Measurements from ENCODE around the gene ZNF488. TPM values are rescaled to one million over a fixed set of nuclear protein-coding genes. Genes with fewer than 3 reads are reported as not detected.

The ZNF488 gene
- total RNA-seq, 5 donors from 2014 or later (not counting 1 experiment from before 2014, with no cell fraction given), result not detected

DNA sequence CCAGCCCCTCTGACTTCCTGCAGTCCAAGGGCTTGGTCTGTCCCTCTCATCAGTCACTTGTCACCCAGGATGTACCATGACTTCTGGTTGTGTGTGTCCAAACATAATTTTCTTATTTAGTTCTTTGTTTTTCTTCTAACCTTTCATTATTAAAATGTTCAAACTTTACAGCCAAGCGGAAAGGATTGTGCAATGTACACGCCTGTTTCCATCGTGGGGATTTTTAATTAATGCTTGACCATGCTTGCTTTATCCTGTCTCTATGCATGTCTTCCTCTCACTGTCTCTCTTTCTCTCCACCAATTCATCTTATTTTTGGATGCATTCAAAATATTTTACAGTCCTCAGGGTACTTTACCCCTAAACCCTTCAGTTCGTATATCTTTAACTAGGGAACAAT, 26.2 kb upstream of the ZNF488 start:
- DNase-seq (no peak), ATAC-seq (replicated peaks in 1 of 4) (no peak)
- no peaks in the 10 kb centered on the region for H3K36me3 Mint-ChIP-seq
- WGBS (ENCODE audit: insufficient coverage), result 89% methylated on average over 3 of the region's 4 CpGs
- no peaks in the 10 kb centered on the region for H3K27me3 Mint-ChIP-seq
- peaks cover 0 to 29% of the 10 kb centered on the region in 2 experiments for H3K27me3 ChIP-seq (replicated peaks in 1 of 2; ENCODE audit: control insufficient read depth in 2 of 2, extremely low read depth in 1 of 2, insufficient read depth in 2 of 2, low read length in 1 of 2)
- H3K36me3 ChIP-seq (ENCODE audit: control insufficient read depth in 2 of 2, extremely low read depth in 1 of 2, insufficient read depth in 1 of 2, low read length in 1 of 2), result no peaks in the 10 kb centered on the region
- H3K9me3 Mint-ChIP-seq, result no peaks in the 10 kb centered on the region
- no peak overlapping the region for H3K4me3 ChIP-seq (ENCODE audit: control insufficient read depth in 1 of 2, extremely low read depth in 1 of 2, low read length in 1 of 2)
- H3K4me3 Mint-ChIP-seq, result no peak overlapping the region
- ChIA-PET CTCF (no interaction called here), POLR2A (no interaction called here)
- no peak overlapping the region for H3K27ac Mint-ChIP-seq
- H3K9me3 ChIP-seq, result no peaks in the 10 kb centered on the region
- H3K27ac ChIP-seq (ENCODE audit: low read length), result no peak overlapping the region
- H3K4me1 ChIP-seq (ENCODE audit: control insufficient read depth in 1 of 2, extremely low read depth in 1 of 2, insufficient read depth in 2 of 2, low read length in 2 of 2), result no peaks in the 10 kb centered on the region
- H3K4me1 Mint-ChIP-seq, result no peaks in the 10 kb centered on the region

DNA sequence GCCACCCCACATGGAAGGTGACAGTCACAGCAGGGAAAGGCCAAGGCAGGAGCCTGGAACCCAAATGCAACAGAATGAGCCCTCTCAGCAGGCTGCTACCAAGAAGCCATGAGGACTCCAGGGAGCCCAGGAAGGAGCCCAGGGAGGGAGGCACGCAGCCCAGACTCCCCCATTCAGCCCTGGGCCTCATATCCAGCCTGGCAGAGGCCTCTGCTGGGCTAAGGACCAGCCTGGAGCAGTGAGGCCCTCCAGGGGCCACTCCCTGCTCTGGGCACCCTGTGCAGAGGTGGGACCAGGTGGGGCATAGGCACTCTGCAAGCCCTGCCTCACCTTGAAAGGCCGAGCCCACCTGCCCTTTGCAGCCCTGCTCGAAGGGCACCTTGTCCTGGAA, 25.8 kb upstream of the ZNF488 start:
- Mint-ChIP-seq H3K9me3 (no peaks in the 10 kb centered on the region), H3K4me3 (no peak overlapping the region), H3K27ac (no peak overlapping the region), H3K36me3 (no peaks in the 10 kb centered on the region), H3K27me3 (no peaks in the 10 kb centered on the region), H3K4me1 (no peaks in the 10 kb centered on the region)
- Histone ChIP-seq H3K4me3 (ENCODE audit: control insufficient read depth in 1 of 2, extremely low read depth in 1 of 2, low read length in 1 of 2) (no peak overlapping the region), H3K27me3 (replicated peaks in 1 of 2; ENCODE audit: control insufficient read depth in 2 of 2, extremely low read depth in 1 of 2, insufficient read depth in 2 of 2, low read length in 1 of 2) (peaks cover 0 to 27% of the 10 kb centered on the region in 2 experiments), H3K27ac (ENCODE audit: low read length) (no peak overlapping the region), H3K36me3 (ENCODE audit: control insufficient read depth in 2 of 2, extremely low read depth in 1 of 2, insufficient read depth in 1 of 2, low read length in 1 of 2) (no peaks in the 10 kb centered on the region), H3K4me1 (ENCODE audit: control insufficient read depth in 1 of 2, extremely low read depth in 1 of 2, insufficient read depth in 2 of 2, low read length in 2 of 2) (no peaks in the 10 kb centered on the region), H3K9me3 (no peaks in the 10 kb centered on the region)
- POLR2A ChIA-PET, result no interaction called here
- ATAC-seq (replicated peaks in 1 of 4) (no peak), DNase-seq (no peak)
- WGBS (ENCODE audit: insufficient coverage), result 52% methylated on average over 2 of the region's 3 CpGs
- CTCF ChIA-PET, result no interaction called here

DNA sequence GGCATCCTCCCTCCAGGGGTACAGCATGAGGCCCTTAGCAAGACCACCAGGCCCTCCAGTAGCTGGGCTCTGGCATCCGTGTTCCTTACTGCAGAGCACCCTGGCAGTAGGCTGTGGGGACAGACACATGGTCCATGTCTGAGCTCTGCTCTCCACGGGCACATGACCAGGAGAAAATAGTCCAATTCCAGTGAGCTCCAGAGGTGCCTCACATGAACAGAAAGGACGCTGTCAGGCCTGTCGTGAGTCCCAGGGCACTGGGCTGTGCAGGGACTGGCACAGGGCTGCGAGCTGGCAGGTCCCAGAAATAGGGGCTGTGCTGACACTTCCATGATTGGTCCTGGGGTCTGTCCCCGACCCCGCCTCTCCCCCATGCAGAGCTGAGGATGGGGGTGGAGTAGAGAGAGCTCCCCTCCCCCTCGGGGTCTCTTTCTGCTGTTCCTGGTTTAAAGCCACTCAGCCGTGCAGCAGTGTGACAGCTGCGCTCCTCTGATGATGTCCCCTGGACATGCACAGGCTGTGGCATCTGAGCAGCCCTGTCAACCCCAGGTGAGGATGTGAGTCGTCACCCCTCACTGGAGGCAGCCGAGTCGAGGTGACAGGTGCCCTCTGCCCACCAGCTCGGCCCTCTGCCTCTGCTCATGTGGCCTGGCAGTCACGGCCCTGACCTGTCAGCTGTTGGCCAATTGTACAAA, 25.2 kb upstream of the ZNF488 start:
- no peak overlapping the region for H3K4me3 ChIP-seq (ENCODE audit: control insufficient read depth in 1 of 2, extremely low read depth in 1 of 2, low read length in 1 of 2)
- H3K9me3 Mint-ChIP-seq, result no peaks in the 10 kb centered on the region
- H3K27ac ChIP-seq (ENCODE audit: low read length), result no peak overlapping the region
- DNase-seq (no peak), ATAC-seq (replicated peaks in 1 of 4) (no peak)
- H3K27me3 ChIP-seq (replicated peaks in 1 of 2; ENCODE audit: control insufficient read depth in 2 of 2, extremely low read depth in 1 of 2, insufficient read depth in 2 of 2, low read length in 1 of 2), result peaks cover 0 to 25% of the 10 kb centered on the region in 2 experiments
- no peaks in the 10 kb centered on the region for H3K4me1 ChIP-seq (ENCODE audit: control insufficient read depth in 1 of 2, extremely low read depth in 1 of 2, insufficient read depth in 2 of 2, low read length in 2 of 2)
- H3K27ac Mint-ChIP-seq, result no peak overlapping the region
- no peak overlapping the region for H3K4me3 Mint-ChIP-seq
- 79% methylated on average over 13 of the region's 15 CpGs for WGBS (ENCODE audit: insufficient coverage)
- H3K36me3 Mint-ChIP-seq, result no peaks in the 10 kb centered on the region
- no peaks in the 10 kb centered on the region for H3K4me1 Mint-ChIP-seq
- ChIA-PET CTCF (no interaction called here), POLR2A (no interaction called here)
- no peaks in the 10 kb centered on the region for H3K27me3 Mint-ChIP-seq
- no peaks in the 10 kb centered on the region for H3K36me3 ChIP-seq (ENCODE audit: control insufficient read depth in 2 of 2, extremely low read depth in 1 of 2, insufficient read depth in 1 of 2, low read length in 1 of 2)
- no peaks in the 10 kb centered on the region for H3K9me3 ChIP-seq

DNA sequence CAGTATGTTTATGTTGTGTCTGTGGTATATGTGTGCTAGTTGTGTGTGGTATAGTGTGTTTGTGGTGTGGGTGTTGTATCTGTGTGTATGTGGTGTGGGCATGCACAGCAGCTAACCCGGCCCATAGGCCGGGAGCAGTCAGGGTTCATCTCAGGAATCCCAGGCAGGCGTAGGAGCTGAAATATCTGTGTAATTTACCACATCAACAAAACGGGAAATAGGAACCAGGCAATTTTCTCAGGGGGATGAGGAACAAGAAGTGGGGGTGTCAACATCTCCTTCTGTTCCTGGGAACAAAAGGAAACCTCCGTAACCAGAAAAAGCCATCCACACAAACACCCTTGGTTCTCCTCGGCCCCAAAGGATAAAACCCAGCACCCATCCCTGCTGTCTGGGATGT, 24.5 kb upstream of the ZNF488 start:
- no peak for DNase-seq
- H3K4me3 ChIP-seq (ENCODE audit: control insufficient read depth in 1 of 2, extremely low read depth in 1 of 2, low read length in 1 of 2), result no peak overlapping the region
- Mint-ChIP-seq H3K4me1 (no peaks in the 10 kb centered on the region), H3K27ac (no peak overlapping the region), H3K36me3 (no peaks in the 10 kb centered on the region), H3K4me3 (no peak overlapping the region), H3K27me3 (no peaks in the 10 kb centered on the region), H3K9me3 (no peaks in the 10 kb centered on the region)
- ChIA-PET CTCF (no interaction called here), POLR2A (no interaction called here)
- no peaks in the 10 kb centered on the region for H3K36me3 ChIP-seq (ENCODE audit: control insufficient read depth in 2 of 2, extremely low read depth in 1 of 2, insufficient read depth in 1 of 2, low read length in 1 of 2)
- no peaks in the 10 kb centered on the region for H3K4me1 ChIP-seq (ENCODE audit: control insufficient read depth in 1 of 2, extremely low read depth in 1 of 2, insufficient read depth in 2 of 2, low read length in 2 of 2)
- no CpG with 5 or more reads among the region's 6 CpGs for WGBS (ENCODE audit: insufficient coverage)
- ATAC-seq (replicated peaks in 1 of 4), result no peak
- H3K9me3 ChIP-seq, result no peaks in the 10 kb centered on the region
- no peak overlapping the region for H3K27ac ChIP-seq (ENCODE audit: low read length)
- H3K27me3 ChIP-seq (replicated peaks in 1 of 2; ENCODE audit: control insufficient read depth in 2 of 2, extremely low read depth in 1 of 2, insufficient read depth in 2 of 2, low read length in 1 of 2), result peaks cover 0 to 21% of the 10 kb centered on the region in 2 experiments

DNA sequence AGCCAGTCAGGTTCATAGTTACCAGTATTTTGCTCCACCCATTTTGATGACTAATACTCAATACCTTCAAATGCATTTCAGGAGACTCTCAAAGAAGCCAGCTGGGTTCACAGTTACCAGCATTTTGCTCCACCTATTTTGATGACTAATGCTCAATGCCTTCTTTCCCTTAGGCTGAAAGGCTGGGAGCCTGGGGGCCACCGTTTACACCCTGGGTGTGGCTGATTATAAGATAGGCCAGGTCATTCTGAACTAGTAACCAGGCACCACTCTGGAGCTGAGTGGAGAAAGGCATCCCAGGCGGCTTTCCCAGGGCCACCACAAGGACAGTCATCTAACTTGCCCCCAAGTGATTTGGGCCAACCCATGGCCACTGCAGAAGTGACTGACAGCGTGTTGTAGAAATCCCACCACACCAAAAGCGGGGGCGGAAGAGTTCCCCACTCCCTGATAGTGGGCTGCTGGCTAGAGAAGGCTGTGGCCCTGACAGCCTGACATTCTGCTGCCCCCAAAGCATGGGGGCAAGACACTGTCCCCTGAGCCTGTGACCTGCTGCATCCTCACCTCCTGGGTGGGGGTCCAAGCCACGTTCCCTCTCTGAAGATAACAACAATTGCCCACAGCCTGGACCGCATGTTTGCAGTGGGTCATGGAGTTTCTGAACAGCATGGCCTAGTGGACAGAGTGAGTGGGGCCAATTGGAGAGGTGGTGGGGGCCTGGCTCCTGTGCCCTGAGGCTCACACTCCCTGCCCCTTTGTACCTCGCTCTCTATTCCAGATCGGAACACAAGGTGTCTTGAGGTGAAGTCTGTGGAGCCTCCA, 23.0 kb upstream of the ZNF488 start:
- POLR2A ChIA-PET, result interaction anchor here in 1 of 2 donors (0.7 kb wide), 1 partner anchor 45 kb away, joined by 3 read pairs; no protein-coding TSS in a partner anchor
- peaks cover 3 to 8% of the 10 kb centered on the region in 2 donors for H3K27me3 Mint-ChIP-seq
- H3K4me1 Mint-ChIP-seq, result no peaks in the 10 kb centered on the region
- peaks cover 2% of the 10 kb centered on the region for H3K36me3 Mint-ChIP-seq
- CTCF ChIA-PET, result no interaction called here
- H3K27ac ChIP-seq (ENCODE audit: low read length), result no peak overlapping the region
- no peaks in the 10 kb centered on the region for H3K9me3 ChIP-seq
- no peak overlapping the region for H3K4me3 ChIP-seq (ENCODE audit: control insufficient read depth in 1 of 2, extremely low read depth in 1 of 2, low read length in 1 of 2)
- no peaks in the 10 kb centered on the region for H3K9me3 Mint-ChIP-seq
- no peak overlapping the region for H3K4me3 Mint-ChIP-seq
- H3K27ac Mint-ChIP-seq, result no peak overlapping the region
- no peak for DNase-seq
- H3K27me3 ChIP-seq (replicated peaks in 1 of 2; ENCODE audit: control insufficient read depth in 2 of 2, extremely low read depth in 1 of 2, insufficient read depth in 2 of 2, low read length in 1 of 2), result peaks cover 0 to 23% of the 10 kb centered on the region in 2 experiments
- no peak for ATAC-seq (replicated peaks in 1 of 4)
- no peaks in the 10 kb centered on the region for H3K36me3 ChIP-seq (ENCODE audit: control insufficient read depth in 2 of 2, extremely low read depth in 1 of 2, insufficient read depth in 1 of 2, low read length in 1 of 2)
- no peaks in the 10 kb centered on the region for H3K4me1 ChIP-seq (ENCODE audit: control insufficient read depth in 1 of 2, extremely low read depth in 1 of 2, insufficient read depth in 2 of 2, low read length in 2 of 2)
- WGBS (ENCODE audit: insufficient coverage), result 80% methylated on average over 3 of the region's 9 CpGs

DNA sequence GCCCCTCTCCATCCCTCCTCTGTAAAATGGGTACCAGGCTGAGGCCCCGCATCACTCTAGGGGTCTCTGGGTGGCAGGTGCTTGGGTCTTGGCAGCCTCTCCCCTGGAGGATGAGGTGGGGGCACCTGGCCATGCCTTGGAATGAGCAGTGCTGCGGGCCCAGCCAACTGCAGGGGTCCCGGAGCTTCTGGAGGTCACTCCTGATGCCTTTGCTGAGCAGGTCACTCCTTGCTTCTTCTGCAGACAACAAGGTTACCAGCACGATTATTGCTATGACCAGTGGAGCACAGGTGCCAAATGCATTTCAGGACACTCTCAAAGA, 22.4 kb upstream of the ZNF488 start:
- H3K27ac Mint-ChIP-seq, result no peak overlapping the region
- H3K27me3 Mint-ChIP-seq, result peaks cover 4 to 9% of the 10 kb centered on the region in 2 donors
- no peaks in the 10 kb centered on the region for H3K4me1 Mint-ChIP-seq
- no peak overlapping the region for H3K4me3 Mint-ChIP-seq
- ChIA-PET POLR2A (interaction anchor here in 1 of 2 donors (0.7 kb wide), 1 partner anchor 44 kb away, joined by 3 read pairs; no protein-coding TSS in a partner anchor), CTCF (no interaction called here)
- DNase-seq, result no peak
- Histone ChIP-seq H3K4me1 (ENCODE audit: control insufficient read depth in 1 of 2, extremely low read depth in 1 of 2, insufficient read depth in 2 of 2, low read length in 2 of 2) (no peaks in the 10 kb centered on the region), H3K27me3 (replicated peaks in 1 of 2; ENCODE audit: control insufficient read depth in 2 of 2, extremely low read depth in 1 of 2, insufficient read depth in 2 of 2, low read length in 1 of 2) (peaks cover 0 to 25% of the 10 kb centered on the region in 2 experiments), H3K9me3 (no peaks in the 10 kb centered on the region), H3K27ac (ENCODE audit: low read length) (no peak overlapping the region), H3K36me3 (ENCODE audit: control insufficient read depth in 2 of 2, extremely low read depth in 1 of 2, insufficient read depth in 1 of 2, low read length in 1 of 2) (no peaks in the 10 kb centered on the region), H3K4me3 (ENCODE audit: control insufficient read depth in 1 of 2, extremely low read depth in 1 of 2, low read length in 1 of 2) (no peak overlapping the region)
- no peaks in the 10 kb centered on the region for H3K9me3 Mint-ChIP-seq
- ATAC-seq (replicated peaks in 1 of 4), result no peak
- peaks cover 2% of the 10 kb centered on the region for H3K36me3 Mint-ChIP-seq
- 81% methylated on average over 3 of the region's 4 CpGs for WGBS (ENCODE audit: insufficient coverage)
